ENCODE data around the gene GRM8.

GRCh38 chr7:126436213-126436868 lies 816.4 kb downstream of the GRM8 start:
- no peak for TF ChIP-seq CTCF (IDR thresholded peaks at IDR 0.05; ENCODE audit: borderline replicate concordance, extremely low read depth, low read length, poor library complexity, severe bottlenecking)
- TF ChIP-seq EZH2 (IDR thresholded peaks at IDR 0.05; ENCODE audit: borderline replicate concordance, low read depth, low read length, severe bottlenecking): no peak

All from DND-41 (cell line).